Measurements from ENCODE around the gene UBE2E2.

The UBE2E2 gene

GRCh38 chr3:23592961-23593931, 390.1 kb downstream of the UBE2E2 start:
- DNase-seq (ENCODE audit: low read depth), result no peak
- no peak for TF ChIP-seq CTCF (IDR thresholded peaks at IDR 0.05; ENCODE audit: low read depth, low read length, missing control alignments)
- H3K4me3 ChIP-seq (ENCODE audit: low read depth, low read length), result no peak overlapping the region

- TF ChIP-seq CTCF (IDR thresholded peaks at IDR 0.05; ENCODE audit: low read depth, low read length, missing control alignments), result no peak
- DNase-seq (ENCODE audit: low read depth), result no peak
- no peak overlapping the region for H3K4me3 ChIP-seq (ENCODE audit: low read depth, low read length)
Observed at GRCh38 chr3:23594066-23594465, 390.9 kb downstream of the UBE2E2 start.

- TF ChIP-seq CTCF (IDR thresholded peaks at IDR 0.05; ENCODE audit: low read depth, low read length, missing control alignments), result no peak
- DNase-seq (ENCODE audit: low read depth), result no peak
- H3K4me3 ChIP-seq (ENCODE audit: low read depth, low read length), result no peak overlapping the region
Observed at GRCh38 chr3:23594894-23595670, 392.0 kb downstream of the UBE2E2 start.

GRCh38 chr3:23595851-23596250, 392.7 kb downstream of the UBE2E2 start:
- TF ChIP-seq CTCF (IDR thresholded peaks at IDR 0.05; ENCODE audit: low read depth, low read length, missing control alignments), result no peak
- no peak overlapping the region for H3K4me3 ChIP-seq (ENCODE audit: low read depth, low read length)
- no peak for DNase-seq (ENCODE audit: low read depth)

- TF ChIP-seq CTCF (IDR thresholded peaks at IDR 0.05; ENCODE audit: low read depth, low read length, missing control alignments), result no peak
- H3K4me3 ChIP-seq (ENCODE audit: low read depth, low read length), result no peak overlapping the region
- no peak for DNase-seq (ENCODE audit: low read depth)
Observed at GRCh38 chr3:23600167-23600871, 397.2 kb downstream of the UBE2E2 start.

- DNase-seq (ENCODE audit: low read depth), result no peak
- TF ChIP-seq CTCF (IDR thresholded peaks at IDR 0.05; ENCODE audit: low read depth, low read length, missing control alignments), result no peak
- H3K4me3 ChIP-seq (ENCODE audit: low read depth, low read length), result no peak overlapping the region
Observed at GRCh38 chr3:23601091-23601822, 398.1 kb downstream of the UBE2E2 start.
